ENCODE results near the gene AKR7A3.

Gene AKR7A3

DNA sequence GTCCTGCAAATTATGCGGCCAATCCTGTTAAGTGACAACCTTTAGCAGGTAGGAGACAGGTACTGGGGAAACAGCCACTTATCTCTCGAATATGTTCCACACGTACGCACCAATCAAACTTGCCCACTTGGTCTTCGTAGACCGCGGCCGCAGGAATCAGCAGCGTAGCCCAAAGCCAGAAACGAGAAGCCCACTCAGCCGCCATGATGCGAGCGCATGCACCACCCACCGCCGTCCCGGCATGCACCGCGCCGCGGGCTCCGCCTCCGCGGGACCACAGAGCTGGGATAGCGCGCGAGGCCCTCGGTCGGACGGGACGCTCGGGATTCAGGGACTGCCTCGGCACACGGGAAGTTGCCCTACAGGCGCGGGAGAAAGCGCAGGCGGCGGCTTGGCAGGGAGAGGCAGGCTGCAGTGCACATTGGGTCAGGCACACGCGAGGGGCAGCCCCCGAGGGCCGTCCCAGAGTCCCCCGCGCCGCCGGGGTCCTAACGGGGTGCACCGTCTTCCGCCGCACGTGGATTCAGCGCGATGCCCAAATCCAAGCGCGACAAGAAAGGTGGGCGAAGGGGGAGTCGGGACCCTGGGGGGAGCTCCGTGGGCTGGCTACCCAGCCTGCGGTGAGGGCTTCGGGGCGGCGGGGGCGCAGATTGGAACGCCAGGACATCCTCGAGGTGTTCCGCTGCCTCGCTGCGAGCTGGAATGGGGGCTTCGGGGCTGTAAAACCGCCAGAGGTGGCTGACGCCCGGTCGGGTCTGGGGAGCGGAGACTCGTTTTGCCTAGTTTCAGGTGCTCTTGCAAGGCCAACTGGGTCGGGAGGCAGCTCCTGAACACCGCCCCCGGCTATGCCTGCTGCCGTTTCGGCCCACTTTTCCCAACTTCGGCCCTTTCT, 37.0 kb downstream of the AKR7A3 start, which contains the start of the genes EMC1 and MRTO4:
Gene EMC1, minus strand, starts transcription at position 220 of the 892 bp plus-strand sequence. Its CDS starts 15 bp downstream, at position 205.
Gene MRTO4, plus strand, starts transcription at position 501 of the 892 bp plus-strand sequence. Its CDS starts 31 bp downstream, at position 532.
- DNase-seq (ENCODE audit: low read depth in 2 of 2), result peak; percentile 84 to 90

DNA sequence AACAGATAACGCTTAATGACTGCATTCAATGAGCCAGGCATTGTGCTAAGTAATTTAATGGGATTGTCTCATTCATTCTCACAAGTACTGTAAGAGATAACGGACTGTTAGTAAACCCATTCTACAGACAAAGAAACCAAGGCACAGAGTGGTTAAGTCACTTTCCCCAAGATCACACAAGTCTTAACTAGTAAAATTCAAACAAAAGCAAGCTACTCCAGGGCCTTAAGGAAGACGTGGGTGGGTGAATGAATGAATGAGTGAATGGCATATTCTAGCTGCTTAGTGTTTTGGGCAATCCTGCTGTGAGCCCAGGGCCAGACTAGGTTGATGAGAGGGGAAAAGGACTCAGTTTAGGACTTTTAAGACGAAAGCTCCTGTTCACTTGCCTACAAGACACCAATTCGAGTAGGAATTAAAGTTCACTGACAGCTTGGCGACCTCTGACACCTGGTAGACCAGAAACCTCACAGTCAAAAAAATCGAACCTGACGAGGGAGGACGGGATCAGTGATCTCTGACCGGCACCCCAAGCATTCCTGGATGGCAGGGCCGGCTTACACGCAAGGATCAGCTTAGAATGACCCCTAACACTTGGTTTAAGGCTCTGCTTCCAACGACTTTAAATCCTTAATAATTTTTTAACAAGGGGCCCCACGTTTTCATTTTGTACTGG, 37.8 kb downstream of the AKR7A3 start:
- no peak for DNase-seq (ENCODE audit: low read depth in 2 of 2)

DNA sequence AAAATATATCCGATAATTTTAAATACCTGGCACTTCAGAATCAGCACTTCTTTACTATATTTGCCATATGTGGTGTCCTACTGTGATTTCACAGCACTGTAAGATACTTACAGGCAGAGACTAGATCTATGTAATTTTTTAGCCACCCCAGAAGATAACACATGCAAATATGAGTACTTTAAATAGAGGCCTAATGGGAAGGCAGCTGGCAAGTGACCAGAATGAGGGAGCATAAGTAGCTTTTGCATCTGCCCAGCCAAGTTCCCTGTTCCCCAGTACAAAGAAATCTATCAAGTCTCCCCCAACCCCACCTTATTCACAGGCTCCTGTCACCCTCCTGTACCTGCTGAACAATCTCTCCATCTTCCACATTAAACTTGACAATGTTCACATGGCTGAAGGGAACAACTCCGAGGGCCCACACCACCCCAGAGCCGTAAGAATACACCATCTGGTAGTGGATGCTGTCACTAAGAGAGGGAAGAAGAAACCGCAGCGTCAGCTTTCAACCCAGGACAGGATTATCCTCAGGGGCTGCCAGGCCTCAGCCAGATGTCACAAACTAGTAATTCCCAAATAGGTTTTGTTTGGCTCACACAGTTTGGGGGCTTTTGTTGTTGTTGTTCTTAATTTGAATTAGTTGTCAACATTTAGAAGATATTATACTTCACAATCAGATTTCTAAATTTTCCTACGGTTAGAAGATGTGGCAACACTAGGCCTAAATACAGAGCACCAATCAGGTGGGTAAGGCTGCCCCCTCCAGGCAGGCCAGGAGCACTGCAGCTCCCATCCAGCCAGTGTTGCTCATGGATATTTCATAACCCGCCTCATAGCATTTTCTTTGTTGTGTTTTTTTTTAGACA, 47.7 kb downstream of the AKR7A3 start:
- DNase-seq (ENCODE audit: low read depth in 2 of 2), result peak; percentile 59 to 62

DNA sequence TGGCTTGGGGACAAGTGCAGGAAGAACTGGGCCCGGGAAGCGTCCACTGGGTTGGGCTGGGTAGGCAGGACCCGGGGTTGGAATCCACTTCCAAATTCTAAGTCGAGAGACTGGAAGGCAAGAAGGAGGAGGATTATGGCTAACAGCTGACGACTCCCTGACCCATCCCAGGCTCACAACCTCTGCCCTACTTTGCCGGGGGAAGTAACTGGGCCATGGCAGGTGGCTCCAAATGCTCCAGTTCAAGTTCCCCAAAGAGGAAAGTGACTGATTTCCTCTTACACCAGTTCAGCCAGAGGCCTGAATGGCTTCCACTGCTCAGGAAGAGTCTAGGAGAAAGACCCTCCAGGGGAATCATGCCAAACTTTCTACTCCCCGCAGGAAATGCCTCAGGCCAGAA, 48.7 kb downstream of the AKR7A3 start:
- DNase-seq (ENCODE audit: low read depth in 2 of 2), result no peak

DNA sequence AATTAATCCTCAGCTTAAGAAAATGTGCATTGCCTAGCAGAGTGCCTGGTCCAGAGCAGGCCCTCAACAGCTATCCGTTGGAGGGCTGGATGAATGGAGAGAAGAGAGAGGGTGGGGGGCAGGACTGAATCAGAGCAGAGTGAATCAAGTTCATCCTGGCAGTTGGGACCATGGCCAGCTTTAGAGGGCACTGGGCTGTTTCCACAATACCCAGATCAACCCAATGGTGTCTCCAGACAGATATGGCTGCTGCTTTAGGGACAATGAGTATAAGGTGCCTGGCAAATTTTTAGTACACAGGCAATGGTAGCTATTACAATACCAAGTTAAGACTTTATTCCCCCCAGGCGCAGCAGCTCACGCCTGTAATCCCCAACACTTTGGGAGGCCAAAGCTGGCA, 54.3 kb downstream of the AKR7A3 start:
- DNase-seq (ENCODE audit: low read depth in 2 of 2), result no peak

All from activated CD4-positive, alpha-beta T cell treated with anti-CD3 and anti-CD28 coated beads for 24 hours (primary cell).